NCI-H2196 treated with DMSO at 0.1 percent for 48 hours (cell line): Measurements from ENCODE around the gene BOLA2.
"Not testable (repeated sequence)": the region's sequence is repeated elsewhere in the genome, so short reads cannot be mapped to it uniquely, and the experiment has no call there.

Source experiments
- DNase-seq: peaks from one replicate; lab custom pipeline; 2025; ENCODE audit not compliant: unreplicated experiment; lab: John Stamatoyannopoulos, UW

BOLA2 gene

GRCh38 chr16:29454269-29454668, at the start of gene BOLA2, which contains the start of gene SLX1B:
Gene BOLA2, minus strand, starts transcription at chr16:29454351. Its CDS starts 98 bp downstream, at chr16:29454253.
Gene SLX1B, plus strand, starts transcription at chr16:29454533.
- DNase-seq = not testable (repeated sequence)

DNA sequence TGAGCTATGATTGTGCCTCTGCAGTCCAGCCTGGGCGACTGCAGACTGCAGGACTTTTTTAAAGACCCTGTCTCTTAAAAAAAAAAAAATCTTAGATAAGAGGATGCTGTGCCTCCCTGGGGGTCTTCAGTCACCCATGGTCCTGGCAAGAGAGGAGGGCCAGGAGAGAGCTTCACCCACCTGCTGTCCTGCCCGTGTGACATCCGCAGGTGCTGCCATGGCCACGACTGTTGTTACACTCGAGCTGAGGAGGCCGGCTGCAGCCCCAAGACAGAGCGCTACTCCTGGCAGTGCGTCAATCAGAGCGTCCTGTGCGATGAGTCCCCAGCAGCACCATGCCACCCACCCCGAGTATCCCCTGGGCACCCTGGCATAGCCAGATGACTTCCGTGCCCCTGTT, 28.1 kb upstream of the BOLA2 start:
- not testable (repeated sequence) for DNase-seq

GRCh38 chr16:29472065-29472464, 17.9 kb upstream of the BOLA2 start:
- not testable (repeated sequence) for DNase-seq

DNA sequence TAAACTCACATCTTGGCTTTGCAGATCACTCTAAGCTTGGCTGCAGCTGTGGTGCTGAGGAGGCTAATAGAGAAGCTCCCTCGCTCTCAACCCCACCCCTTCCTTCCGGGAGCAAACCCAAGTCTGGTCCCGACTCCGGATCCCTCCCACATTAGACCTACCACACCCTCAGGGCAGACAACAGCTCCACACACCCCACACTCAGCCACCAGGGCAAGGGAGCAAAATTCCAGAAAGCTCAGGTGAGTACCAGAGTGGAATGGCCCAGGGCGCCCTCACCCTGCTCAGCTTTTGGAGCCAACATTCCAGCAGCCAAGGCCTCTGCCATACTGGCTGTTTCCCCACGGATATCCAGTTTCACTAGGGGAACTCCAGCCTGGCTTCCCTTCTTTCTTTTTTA, 15.5 kb upstream of the BOLA2 start:
- not testable (repeated sequence) for DNase-seq

GRCh38 chr16:29467654-29468366, 13.7 kb upstream of the BOLA2 start:
- DNase-seq = not testable (repeated sequence)

GRCh38 chr16:29466904-29467303, 12.8 kb upstream of the BOLA2 start:
- DNase-seq = not testable (repeated sequence)

DNA sequence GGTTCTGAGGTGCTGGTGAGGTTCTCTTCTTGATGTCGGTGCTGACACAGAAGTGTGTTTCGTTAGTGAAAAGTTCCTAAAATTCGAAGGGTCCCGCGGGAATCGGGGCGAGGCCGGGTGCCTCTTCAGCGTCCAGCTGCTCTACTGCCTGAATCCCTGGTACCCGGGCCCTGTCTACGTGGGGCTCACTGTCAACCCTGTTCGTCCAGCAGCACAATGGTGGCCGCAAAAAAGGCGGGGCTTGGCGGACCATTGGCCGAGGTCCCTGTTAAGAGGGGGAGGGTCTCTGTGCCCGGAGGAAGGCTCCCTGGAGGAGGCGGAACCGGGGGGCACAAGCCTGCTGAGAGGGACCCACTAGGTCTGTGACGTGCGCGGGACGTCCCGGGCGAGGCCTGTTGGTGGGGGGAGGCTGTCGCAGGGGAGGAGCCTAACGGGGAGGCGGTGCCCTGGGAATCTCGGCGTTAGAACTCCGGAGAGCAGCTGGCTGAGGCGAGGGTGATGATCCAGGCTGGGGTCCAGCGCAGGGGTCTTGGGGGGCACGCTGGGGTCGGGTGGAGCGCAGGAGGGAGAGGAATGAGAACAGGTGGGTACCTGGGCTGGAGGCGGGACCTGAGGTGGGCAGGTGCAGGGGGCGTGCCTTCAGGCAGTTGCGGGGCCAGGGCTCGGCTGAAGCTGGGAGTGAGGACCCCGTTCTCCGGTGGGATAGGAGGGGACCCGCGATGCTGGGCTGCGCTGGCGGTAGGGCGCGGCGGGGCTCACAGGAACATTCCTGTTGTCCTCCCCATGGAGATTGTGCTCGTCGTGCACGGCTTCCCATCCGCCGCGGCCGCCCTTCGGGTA, 12.1 kb upstream of the BOLA2 start:
- DNase-seq = not testable (repeated sequence)

DNA sequence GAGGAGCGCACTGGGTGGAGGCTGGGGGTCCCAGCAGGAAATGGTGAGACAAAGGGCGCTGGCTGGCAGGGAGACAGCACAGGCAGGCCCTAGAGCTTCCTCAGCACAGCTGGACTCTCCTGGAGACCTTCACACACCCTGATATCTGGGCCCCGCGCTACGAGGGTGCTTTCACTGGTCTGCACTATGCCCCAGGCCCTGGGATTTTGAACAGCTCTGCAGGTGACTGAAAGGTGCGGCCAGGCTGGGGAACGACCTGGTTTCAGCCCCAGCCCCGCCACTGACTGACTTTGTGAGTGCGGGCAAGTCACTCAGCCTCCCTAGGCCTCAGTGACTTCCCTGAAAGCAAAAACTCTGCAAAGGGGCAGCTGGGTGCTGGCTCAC, 6.5 kb upstream of the BOLA2 start:
- not testable (repeated sequence) for DNase-seq

GRCh38 chr16:29459706-29460646, 5.8 kb upstream of the BOLA2 start, which contains the start of gene SULT1A4:
Gene SULT1A4, plus strand, starts transcription at chr16:29459913. Its CDS starts 1,473 bp downstream, at chr16:29461386.
- not testable (repeated sequence) for DNase-seq

- DNase-seq = not testable (repeated sequence)
These were observed 3.5 kb upstream of the BOLA2 start for GRCh38 chr16:29457660-29458059.

GRCh38 chr16:29454828-29455227, 677 bp upstream of the BOLA2 start:
- not testable (repeated sequence) for DNase-seq

GRCh38 chr16:29453754-29454153, 397 bp downstream of the BOLA2 start:
- DNase-seq = not testable (repeated sequence)

DNA sequence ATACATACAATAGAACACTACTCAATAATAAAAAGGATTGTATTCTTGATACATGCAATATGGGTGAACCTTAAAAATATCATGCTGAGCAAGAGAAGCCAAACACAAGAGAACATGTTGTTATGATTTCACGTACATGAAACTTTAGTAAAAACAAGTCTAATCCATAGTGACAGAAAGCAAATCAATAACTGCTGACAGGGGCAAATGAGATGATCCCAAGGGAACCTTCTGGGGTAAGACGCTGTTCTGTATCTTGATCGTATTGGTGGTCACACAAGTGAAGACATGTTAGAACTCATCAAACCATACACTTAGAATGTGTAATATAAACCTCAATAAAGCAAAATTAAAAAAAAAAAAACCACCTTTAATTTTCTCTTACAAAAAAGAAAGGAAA, 28.8 kb downstream of the BOLA2 start:
- not testable (repeated sequence) for DNase-seq

GRCh38 chr16:29423587-29423986, 30.6 kb downstream of the BOLA2 start:
- not testable (repeated sequence) for DNase-seq

DNA sequence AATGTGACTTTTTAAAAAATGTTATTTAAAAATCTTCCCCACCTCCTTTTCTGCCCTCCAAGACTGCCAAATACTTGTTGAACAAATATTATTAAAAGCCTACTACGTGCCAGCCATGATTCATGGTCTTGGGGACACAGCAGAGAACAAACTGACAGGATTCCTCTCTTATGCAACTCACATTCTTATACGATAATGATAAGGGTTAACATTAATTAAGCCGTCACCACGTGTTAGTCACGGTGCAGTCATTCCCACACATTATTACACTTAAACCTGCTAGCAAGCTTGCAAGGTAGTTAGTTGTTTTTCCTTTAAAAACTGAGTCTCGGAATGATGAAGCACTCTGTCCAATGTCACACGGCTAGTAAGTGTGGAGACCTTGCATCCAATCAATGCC, 48.9 kb downstream of the BOLA2 start:
- DNase-seq = not testable (repeated sequence)
